ENCODE results near the gene OSBPL5.

GRCh38 chr11:3145206-3145520 is 19.9 kb downstream of the OSBPL5 start:
- no peak for TF ChIP-seq CTCF (IDR thresholded peaks at IDR 0.05)
- no peak for TF ChIP-seq ZFX (IDR thresholded peaks at IDR 0.05; ENCODE audit: borderline replicate concordance)
